Breast epithelium (tissue), 4 donors: ENCODE results near the gene YJEFN3. TPM values are rescaled to one million over a fixed set of nuclear protein-coding genes. Genes with fewer than 3 reads are reported as not detected.

Experiments
- DNase-seq, 2 donors: peaks; one replicate each; pipeline ENCODE4 v3.0.0-alpha.2; 2019; ENCODE audit warnings: low spot score in 2 of 2
- H3K27ac ChIP-seq, 2 donors: fragments of 200-600 bp; sonication (generic) in 1 of 2; one replicate each; pipeline ENCODE4 v1.5.1; 2016 to 2019; ENCODE audit warnings: mild to moderate bottlenecking in 1 of 2
- H3K27me3 ChIP-seq, 2 donors: fragments of 200-600 bp; sonication (generic) in 1 of 2; one replicate each; pipeline versions ENCODE4 v1.5.1 to v1.6.0; 2017 to 2019; ENCODE audit warnings: control low read depth in 1 of 2, mild to moderate bottlenecking in 1 of 2
- H3K36me3 ChIP-seq: fragments of 200-600 bp; one replicate; pipeline ENCODE4 v1.5.1; 2019
- H3K4me1 ChIP-seq, 2 donors: fragments of 200-600 bp; sonication (generic); one replicate each; pipeline ENCODE4 v1.5.1; 2016 to 2019; ENCODE audit warnings: control low read depth in 1 of 2
- H3K4me3 ChIP-seq, 3 donors: fragments of 200-600 bp; sonication (generic); 1 replicate in 2 of 3; 2 replicates in 1 of 3; pipeline ENCODE4 v1.5.1; 2016 to 2019; ENCODE audit warnings: mild to moderate bottlenecking in 3 of 3, moderate library complexity in 2 of 3
- H3K9me3 ChIP-seq, 2 donors: fragments of 200-600 bp; sonication (generic) in 1 of 2; one replicate each; pipeline ENCODE4 v1.5.1; 2016 to 2019; ENCODE audit warnings: control low read depth in 1 of 2
- POLR2A ChIP-seq: fragments of 450-650 bp; IDR thresholded peaks from one replicate; pipeline ENCODE4 v1.6.1; 2016; ENCODE audit warnings: antibody characterized with exemption, mild to moderate bottlenecking, moderate library complexity
- POLR2AphosphoS5 ChIP-seq, 3 donors: sonication (generic); formaldehyde crosslinking; IDR thresholded peaks; one replicate each; pipeline ENCODE4 v1.6.1; 2017; ENCODE audit warnings: antibody characterized with exemption in 3 of 3
- intact Hi-C: fragments of 100-400 bp; cut with DNase I; formaldehyde crosslinking; loops from one replicate; pipeline ENCODE4 v1.15.1; 2023; ENCODE audit warnings: low total_unique reads
- total RNA-seq, 3 donors: library from RNA; depleted of rRNA; stranded (reverse); fragments of >200 nt; gene quantifications; one replicate each; pipeline ENCODE4 v1.1.0, GENCODE V29; 2016
- TF ChIP-seq, protein P1 (sequence below), 3 donors: fragments of 450-650 bp; IDR thresholded peaks; one replicate each; pipeline ENCODE4 v1.5.1; 2016 to 2017; ENCODE audit warnings: antibody characterized with exemption in 3 of 3, mild to moderate bottlenecking in 3 of 3, moderate library complexity in 3 of 3

Gene YJEFN3
- total RNA-seq, 3 donors from 2014 or later = 0.88 to 2.0 (median 1.3) TPM

DNA sequence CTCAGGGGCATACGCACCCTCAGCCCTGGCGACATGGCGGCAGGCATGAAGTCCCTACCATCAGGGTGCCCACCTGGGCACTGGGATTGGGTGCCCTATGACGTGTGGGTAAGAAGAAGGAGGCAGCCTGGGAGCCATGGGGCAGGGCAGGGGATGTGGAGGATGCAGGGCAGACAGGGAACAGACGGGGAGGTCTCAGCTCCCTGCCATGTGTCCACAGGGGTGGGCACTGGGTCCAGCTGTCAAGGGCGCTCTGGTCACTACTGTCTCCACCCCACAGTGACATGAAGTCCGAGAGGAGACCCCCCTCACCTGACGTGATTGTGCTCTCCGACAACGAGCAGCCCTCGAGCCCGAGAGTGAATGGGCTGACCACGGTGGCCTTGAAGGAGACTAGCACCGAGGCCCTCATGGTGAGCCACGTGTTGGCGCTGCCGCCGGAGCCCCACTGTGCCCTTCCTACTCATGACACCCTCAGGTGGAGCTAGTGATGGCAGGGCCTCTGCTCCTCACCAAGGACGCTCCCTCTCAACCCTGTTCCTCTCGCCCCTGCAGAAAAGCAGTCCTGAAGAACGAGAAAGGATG is 36.6 kb upstream of the YJEFN3 start:
- Histone ChIP-seq H3K9me3 (no peaks in the 10 kb centered on the region), H3K27ac (no peak overlapping the region), H3K4me3 (no peak overlapping the region), H3K27me3 (no peaks in the 10 kb centered on the region), H3K36me3 (peaks cover 6% of the 10 kb centered on the region), H3K4me1 (peaks cover 9 to 12% of the 10 kb centered on the region in 2 donors)
- intact Hi-C loops = loop anchor here (10.0 kb wide), 1 partner anchor 127 kb away; no protein-coding TSS in a partner anchor
- TF ChIP-seq POLR2A (no peak), POLR2AphosphoS5 (IDR thresholded peaks at IDR 0.05) (no peak)
- TF ChIP-seq, protein P1, sequence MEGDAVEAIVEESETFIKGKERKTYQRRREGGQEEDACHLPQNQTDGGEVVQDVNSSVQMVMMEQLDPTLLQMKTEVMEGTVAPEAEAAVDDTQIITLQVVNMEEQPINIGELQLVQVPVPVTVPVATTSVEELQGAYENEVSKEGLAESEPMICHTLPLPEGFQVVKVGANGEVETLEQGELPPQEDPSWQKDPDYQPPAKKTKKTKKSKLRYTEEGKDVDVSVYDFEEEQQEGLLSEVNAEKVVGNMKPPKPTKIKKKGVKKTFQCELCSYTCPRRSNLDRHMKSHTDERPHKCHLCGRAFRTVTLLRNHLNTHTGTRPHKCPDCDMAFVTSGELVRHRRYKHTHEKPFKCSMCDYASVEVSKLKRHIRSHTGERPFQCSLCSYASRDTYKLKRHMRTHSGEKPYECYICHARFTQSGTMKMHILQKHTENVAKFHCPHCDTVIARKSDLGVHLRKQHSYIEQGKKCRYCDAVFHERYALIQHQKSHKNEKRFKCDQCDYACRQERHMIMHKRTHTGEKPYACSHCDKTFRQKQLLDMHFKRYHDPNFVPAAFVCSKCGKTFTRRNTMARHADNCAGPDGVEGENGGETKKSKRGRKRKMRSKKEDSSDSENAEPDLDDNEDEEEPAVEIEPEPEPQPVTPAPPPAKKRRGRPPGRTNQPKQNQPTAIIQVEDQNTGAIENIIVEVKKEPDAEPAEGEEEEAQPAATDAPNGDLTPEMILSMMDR (IDR thresholded peaks at IDR 0.05) = no peak
- DNase-seq = no peak

DNA sequence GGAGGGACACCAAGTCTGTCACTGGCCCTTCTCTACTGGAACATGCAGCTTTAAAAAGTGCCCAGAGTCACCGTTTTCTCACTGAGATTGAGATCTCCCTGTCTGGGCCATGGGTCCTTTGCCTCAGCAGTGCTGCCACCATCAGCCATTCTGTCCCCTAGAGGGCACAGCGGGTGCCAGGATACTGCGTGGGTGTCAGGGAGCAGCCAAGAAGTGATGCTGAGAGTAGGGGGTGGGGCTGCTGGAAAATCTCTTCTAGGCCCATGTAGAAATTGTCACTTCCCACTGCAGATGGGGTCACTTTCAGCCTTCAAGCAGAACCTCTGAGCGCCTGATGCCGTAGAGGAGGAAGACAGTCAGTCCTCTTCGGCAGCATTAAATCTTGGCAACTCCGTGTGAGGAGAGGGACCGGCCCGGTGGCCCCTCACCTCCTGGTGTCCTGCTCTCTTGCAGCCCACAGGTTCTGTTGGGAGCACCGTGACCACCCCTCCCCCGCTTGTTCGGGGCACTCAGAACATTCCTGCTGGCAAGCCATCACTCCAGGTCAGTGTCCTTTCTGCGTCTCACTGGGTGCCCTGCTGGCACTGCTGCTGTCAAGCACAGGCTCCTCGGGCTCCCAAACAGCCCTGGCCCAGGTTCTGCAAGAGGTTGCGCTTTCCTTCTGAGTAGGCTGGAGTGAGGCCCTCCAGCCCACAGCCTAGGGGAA is 34.7 kb upstream of the YJEFN3 start:
- intact Hi-C loops = loop anchor here (10.0 kb wide), 1 partner anchor 129 kb away; no protein-coding TSS in a partner anchor
- no peaks in the 10 kb centered on the region for H3K9me3 ChIP-seq
- no peak for DNase-seq
- H3K4me3 ChIP-seq = no peak overlapping the region
- H3K4me1 ChIP-seq = peaks cover under 1 to 9% of the 10 kb centered on the region in 2 donors
- H3K36me3 ChIP-seq = peaks cover 7% of the 10 kb centered on the region
- H3K27me3 ChIP-seq = no peaks in the 10 kb centered on the region
- TF ChIP-seq POLR2A (no peak), POLR2AphosphoS5 (IDR thresholded peaks at IDR 0.05) (no peak)
- TF ChIP-seq, protein P1 (IDR thresholded peaks at IDR 0.05) = no peak
- H3K27ac ChIP-seq = no peak overlapping the region

DNA sequence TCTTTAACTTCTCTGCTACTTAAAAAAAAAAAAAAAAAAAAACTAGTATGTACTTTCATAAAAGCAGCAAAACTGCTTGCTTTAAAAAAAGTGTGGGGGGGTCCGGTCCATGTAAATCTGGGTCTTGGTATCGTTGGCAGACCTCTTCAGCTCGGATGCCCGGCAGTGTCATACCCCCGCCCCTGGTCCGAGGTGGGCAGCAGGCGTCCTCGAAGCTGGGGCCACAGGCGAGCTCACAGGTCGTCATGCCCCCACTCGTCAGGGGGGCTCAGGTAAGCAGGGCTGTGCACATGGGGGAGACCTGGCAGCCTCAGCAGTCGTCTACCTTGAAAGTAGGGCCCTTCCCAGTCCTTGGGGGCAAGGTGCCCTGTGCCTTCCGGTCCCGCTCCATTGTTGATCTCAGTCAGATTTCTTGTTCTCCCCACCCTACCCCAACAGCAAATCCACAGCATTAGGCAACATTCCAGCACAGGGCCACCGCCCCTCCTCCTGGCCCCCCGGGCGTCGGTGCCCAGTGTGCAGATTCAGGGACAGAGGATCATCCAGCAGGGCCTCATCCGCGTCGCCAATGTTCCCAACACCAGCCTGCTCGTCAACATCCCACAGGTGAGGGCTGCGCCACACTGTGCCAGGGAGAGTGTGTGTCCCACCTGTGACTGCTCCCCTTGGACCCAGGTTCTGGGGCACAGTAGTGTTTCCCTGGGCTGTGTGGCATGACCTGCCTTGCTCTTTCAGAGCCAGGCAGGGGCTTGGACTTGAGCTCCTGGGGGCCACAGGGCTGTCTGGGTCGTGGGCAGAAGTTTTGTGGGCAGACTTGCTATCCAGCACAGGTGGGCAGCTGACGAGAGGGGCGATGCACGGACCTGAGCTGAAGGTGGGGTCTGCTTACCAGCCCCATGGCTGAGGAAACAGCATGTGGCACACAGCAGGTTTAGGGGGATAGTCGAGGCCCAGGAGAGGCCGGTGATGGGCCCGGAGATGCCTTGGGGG is 32.8 kb upstream of the YJEFN3 start:
- Histone ChIP-seq H3K4me3 (no peak overlapping the region), H3K27ac (no peak overlapping the region), H3K27me3 (no peaks in the 10 kb centered on the region), H3K36me3 (peaks cover 10% of the 10 kb centered on the region), H3K4me1 (no peaks in the 10 kb centered on the region), H3K9me3 (no peaks in the 10 kb centered on the region)
- DNase-seq = no peak
- no peak for TF ChIP-seq POLR2AphosphoS5 (IDR thresholded peaks at IDR 0.05)
- TF ChIP-seq, protein P1 (IDR thresholded peaks at IDR 0.05) = no peak
- TF ChIP-seq POLR2A = no peak
- intact Hi-C loops = loop anchor here (10.0 kb wide), 1 partner anchor 131 kb away; no protein-coding TSS in a partner anchor

DNA sequence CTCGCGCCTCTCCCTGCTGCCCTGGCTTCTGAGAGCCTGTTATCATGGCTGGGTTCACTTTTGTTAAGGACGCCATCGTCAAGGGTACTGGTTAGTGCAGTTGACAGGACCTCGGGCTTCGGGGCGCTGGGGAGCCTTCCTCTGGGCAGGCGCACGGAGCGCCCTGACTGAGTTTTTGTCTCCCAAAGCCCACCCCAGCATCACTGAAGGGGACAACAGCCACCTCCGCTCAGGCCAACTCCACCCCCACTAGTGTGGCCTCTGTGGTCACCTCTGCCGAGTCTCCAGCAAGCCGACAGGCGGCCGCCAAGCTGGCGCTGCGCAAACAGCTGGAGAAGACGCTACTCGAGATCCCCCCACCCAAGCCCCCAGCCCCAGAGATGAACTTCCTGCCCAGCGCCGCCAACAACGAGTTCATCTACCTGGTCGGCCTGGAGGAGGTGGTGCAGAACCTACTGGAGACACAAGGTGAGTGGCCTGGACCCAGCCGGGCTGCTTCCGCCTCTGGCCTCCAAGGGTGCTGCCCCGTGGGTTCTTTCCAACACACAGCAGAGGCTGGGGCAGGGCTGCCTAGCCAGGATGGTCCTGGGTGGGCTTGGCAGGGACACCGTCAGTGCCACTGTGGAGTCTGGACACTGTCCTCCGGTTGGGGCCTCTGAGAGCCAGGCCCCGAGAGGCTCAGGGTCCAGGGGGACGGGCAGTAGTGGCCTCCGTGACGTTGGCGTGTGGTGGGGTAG is 30.3 kb upstream of the YJEFN3 start:
- Histone ChIP-seq H3K9me3 (no peaks in the 10 kb centered on the region), H3K36me3 (peaks cover 23% of the 10 kb centered on the region), H3K4me3 (no peak overlapping the region), H3K4me1 (no peaks in the 10 kb centered on the region), H3K27me3 (no peaks in the 10 kb centered on the region), H3K27ac (no peak overlapping the region)
- no peak for DNase-seq
- intact Hi-C loops = loop anchor here (10.0 kb wide), 1 partner anchor 134 kb away; no protein-coding TSS in a partner anchor
- TF ChIP-seq POLR2A (no peak), POLR2AphosphoS5 (IDR thresholded peaks at IDR 0.05) (no peak)
- TF ChIP-seq, protein P1 (IDR thresholded peaks at IDR 0.05) = no peak
